Right cardiac atrium (tissue), 5 donors: Measurements from ENCODE around the gene GCH1. TPM values are rescaled to one million over a fixed set of nuclear protein-coding genes. Genes with fewer than 3 reads are reported as not detected.

Source experiments
- ATAC-seq, 2 donors: fragments of 200-7000 bp; cut with Tn5 transposase; one replicate each; pipeline versions ENCODE4 v1.8.0 to v1.9.1; 2020; ENCODE audit warnings: moderate library complexity in 2 of 2, mild to moderate bottlenecking in 1 of 2
- DNase-seq, 3 donors: peaks; one replicate each; pipeline ENCODE4 v3.0.0-alpha.2; 2020
- H3K27ac ChIP-seq: one replicate; pipeline ENCODE4 v1.5.1; 2013; ENCODE audit warnings: mild to moderate bottlenecking, low read length, control low read depth, moderate library complexity
- H3K27me3 ChIP-seq: one replicate; pipeline ENCODE4 v1.6.1; 2013; ENCODE audit not compliant: control insufficient read depth, insufficient read depth
- H3K4me1 ChIP-seq: one replicate; pipeline ENCODE4 v1.6.1; 2013; ENCODE audit warnings: low read length; ENCODE audit not compliant: control insufficient read depth, insufficient read depth
- H3K4me3 ChIP-seq: one replicate; pipeline ENCODE4 v1.5.1; 2013; ENCODE audit warnings: low read length, control low read depth
- H3K9me3 ChIP-seq: one replicate; pipeline ENCODE4 v1.6.1; 2013; ENCODE audit warnings: low read length; ENCODE audit not compliant: control insufficient read depth
- WGBS: extraction: QIAGEN DNeasy Blood & Tissue Kit; methylation state at CpG from one replicate; pipeline ENCODE4 v1.1.7; 2013; 5-methylcytosine and 5-hydroxymethylcytosine counted together
- intact Hi-C, 4 donors: fragments of 100-400 bp; cut with DNase I; formaldehyde crosslinking; loops; one replicate each; pipeline versions ENCODE4 v1.11.0 to v1.14.0; 2022 to 2023
- long read RNA-seq, 4 donors: library from polyadenylated mRNA; unstranded; transcript quantifications; one replicate each; pipeline ENCODE4 v2.0.0, GENCODE V29; 2020 to 2021
- polyA plus RNA-seq: library from polyadenylated mRNA; stranded (reverse); fragments of 200-250 nt; gene quantifications from one replicate; pipeline ENCODE4 v1.2.3, GENCODE V29; 2013
- total RNA-seq, 4 donors: library from RNA; stranded (reverse); fragmentation: NEBNext Ultra II Directional; extraction: Animal tissue kit (Norgen Biotek cat#: 25700); gene quantifications; one replicate each; pipeline ENCODE4 v1.2.1, GENCODE V29; 2021
- donor health status: healthy with polysubstance abuse.
- donor health status: DM: no; HTN: yes; CAD: no.
- donor health status: DM: no; HTN: no; CAD: no.
- donor health status: DM: no; HTN: yes; CAD: no; lungs with severe emphysema.
- donor health status: DM: yes; HTN: yes; CAD: no.

The GCH1 gene
- total RNA-seq, result 1 to 10 TPM; 1.6 to 4.8 (median 2.1) TPM
- 2.5 TPM for polyA plus RNA-seq
- long read RNA-seq, donor 1, partial matches to known transcripts, result 0 of 1 reads
- long read RNA-seq, donor 1, other reads (novel, unspliced or antisense), result 0 of 1 reads
- long read RNA-seq, donor 2, partial matches to known transcripts, result 0 of 6 reads
- long read RNA-seq, donor 2, other reads (novel, unspliced or antisense), result 2 of 6 reads
- long read RNA-seq, donor 3, partial matches to known transcripts, result 0 of 1 reads
- long read RNA-seq, donor 3, other reads (novel, unspliced or antisense), result 0 of 1 reads
- long read RNA-seq, donor 4, partial matches to known transcripts, result 0 of 2 reads
- long read RNA-seq, donor 4, other reads (novel, unspliced or antisense), result 1 of 2 reads

DNA sequence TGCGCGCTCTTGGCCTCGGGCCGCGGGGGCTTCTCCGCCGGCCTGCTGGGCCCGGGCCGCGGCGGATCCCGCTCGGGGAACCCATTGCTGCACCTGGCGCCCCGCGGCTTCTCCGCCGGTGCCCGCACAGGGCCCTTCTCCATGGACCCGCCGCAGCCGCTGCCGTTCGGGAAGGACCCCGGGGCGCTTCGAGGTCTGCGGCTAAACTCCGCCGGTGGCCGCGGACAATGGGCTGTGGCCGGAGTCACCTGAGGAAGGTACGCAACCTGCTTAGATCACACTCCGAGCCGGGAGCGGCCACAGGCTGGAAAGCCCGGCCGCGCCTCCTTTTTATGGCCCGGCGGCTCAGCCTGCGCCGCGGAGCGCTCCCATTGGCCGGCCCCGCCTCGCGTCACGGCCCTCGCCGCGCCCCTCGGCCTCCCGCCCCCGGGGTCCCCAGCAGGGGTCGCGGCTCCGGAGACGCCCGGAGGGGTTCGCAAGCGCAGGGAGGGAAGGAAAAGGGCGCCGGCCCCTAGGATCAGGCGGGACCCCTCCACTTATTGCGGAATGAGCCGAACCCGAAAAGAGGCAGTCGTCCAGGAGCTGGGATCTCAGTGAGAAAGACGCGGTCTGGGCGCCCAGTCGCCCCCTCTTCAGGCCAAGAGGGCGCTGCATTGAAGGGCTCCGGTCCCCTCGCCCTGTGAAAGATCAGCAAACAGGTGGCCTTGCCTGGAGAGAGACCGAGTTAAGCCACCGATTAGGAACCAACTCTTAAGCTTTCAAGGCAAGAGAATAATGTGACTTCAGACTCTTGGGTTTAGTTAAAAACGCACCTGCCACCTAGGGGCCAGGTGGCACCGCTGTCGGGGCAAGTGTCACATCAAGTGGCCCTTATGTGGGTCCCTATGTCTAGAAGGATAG, at the start of gene GCH1:
Gene GCH1 (minus strand): TSS at position 306 of the 900 bp plus-strand sequence. CDS start 163 bp downstream, at position 143.
- under 1% methylated on average over 83 of the region's 83 CpGs for WGBS
- Histone ChIP-seq H3K27ac (peak within 1 kb of the TSS; percentile 48), H3K27me3 (no peaks in the 10 kb centered on the region), H3K4me1 (no peaks in the 10 kb centered on the region), H3K9me3 (no peaks in the 10 kb centered on the region), H3K4me3 (peak within 1 kb of the TSS; percentile 78)
- DNase-seq (peak; percentile 61 to 88 (median 83)), ATAC-seq (peak; percentile 93 to 94)
- intact Hi-C loops, result no loop called here

- no peak overlapping the region for H3K27ac ChIP-seq
- ATAC-seq, result no peak
- H3K9me3 ChIP-seq, result no peaks in the 10 kb centered on the region
- no peaks in the 10 kb centered on the region for H3K27me3 ChIP-seq
- intact Hi-C loops, result no loop called here
- WGBS, result 95% methylated on average over 3 of the region's 3 CpGs
- H3K4me3 ChIP-seq, result no peak overlapping the region
- H3K4me1 ChIP-seq, result no peaks in the 10 kb centered on the region
- DNase-seq, result no peak
These were observed 44.6 kb upstream of the GCH1 start for GRCh38 chr14:54947230-54947629.

- intact Hi-C loops, result no loop called here
- H3K27ac ChIP-seq, result no peak overlapping the region
- DNase-seq (no peak), ATAC-seq (no peak)
- H3K27me3 ChIP-seq, result no peaks in the 10 kb centered on the region
- no peaks in the 10 kb centered on the region for H3K4me1 ChIP-seq
- WGBS, result 98% methylated on average over 4 of the region's 4 CpGs
- H3K4me3 ChIP-seq, result no peak overlapping the region
- H3K9me3 ChIP-seq, result no peaks in the 10 kb centered on the region
These were observed 43.9 kb upstream of the GCH1 start for GRCh38 chr14:54946500-54946899.

DNA sequence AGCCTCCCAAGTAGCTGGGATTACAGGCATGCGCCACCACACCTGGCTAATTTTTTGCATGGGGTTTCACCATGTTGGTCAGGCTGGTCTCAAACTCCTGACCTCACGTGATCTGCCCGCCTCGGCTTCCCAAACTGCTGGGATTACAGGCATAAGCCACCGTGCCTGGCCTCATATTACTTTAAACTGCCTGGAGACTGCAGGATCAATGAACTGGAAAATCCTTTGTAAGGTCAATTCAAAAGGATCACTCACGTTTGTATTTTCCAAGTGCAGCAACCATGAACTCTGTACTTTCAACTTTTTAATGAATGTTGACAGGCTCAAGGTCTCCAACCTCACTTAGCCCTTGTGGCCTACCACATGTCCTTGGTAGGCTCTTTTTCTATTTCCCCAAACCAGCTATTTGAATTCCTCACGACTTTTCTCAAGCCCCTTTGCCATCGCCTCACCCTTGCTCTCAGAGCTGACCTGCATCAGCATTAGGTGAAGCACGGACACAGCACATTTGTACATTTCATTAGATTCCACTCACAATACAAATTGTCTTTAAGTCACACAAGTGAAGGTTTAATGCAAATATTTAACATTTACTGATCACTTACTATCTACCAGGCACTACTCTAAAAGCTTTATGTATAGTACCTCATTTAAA, 42.2 kb upstream of the GCH1 start:
- Histone ChIP-seq H3K27ac (no peak overlapping the region), H3K27me3 (no peaks in the 10 kb centered on the region), H3K4me1 (no peaks in the 10 kb centered on the region), H3K9me3 (no peaks in the 10 kb centered on the region), H3K4me3 (no peak overlapping the region)
- intact Hi-C loops, result no loop called here
- DNase-seq, result no peak
- WGBS, result 96% methylated on average over 9 of the region's 9 CpGs
- no peak for ATAC-seq

GRCh38 chr14:54942913-54943312, 40.3 kb upstream of the GCH1 start:
- 92% methylated on average over 4 of the region's 4 CpGs for WGBS
- ATAC-seq, result no peak
- Histone ChIP-seq H3K9me3 (no peaks in the 10 kb centered on the region), H3K27ac (no peak overlapping the region), H3K27me3 (no peaks in the 10 kb centered on the region), H3K4me3 (no peak overlapping the region), H3K4me1 (no peaks in the 10 kb centered on the region)
- DNase-seq, result no peak
- intact Hi-C loops, result no loop called here

- no peaks in the 10 kb centered on the region for H3K4me1 ChIP-seq
These were observed 34.2 kb upstream of the GCH1 start for GRCh38 chr14:54936816-54937215.

GRCh38 chr14:54935958-54936357, 33.3 kb upstream of the GCH1 start:
- Histone ChIP-seq H3K27me3 (no peaks in the 10 kb centered on the region), H3K9me3 (no peaks in the 10 kb centered on the region), H3K4me1 (no peaks in the 10 kb centered on the region), H3K27ac (no peak overlapping the region), H3K4me3 (no peak overlapping the region)
- intact Hi-C loops, result no loop called here
- ATAC-seq (no peak), DNase-seq (no peak)
- WGBS, result 96% methylated on average over 5 of the region's 5 CpGs

More at GRCh38 chr14:54936816-54937215, 34.2 kb upstream of the GCH1 start:
- 95% methylated on average over 1 of the region's 1 CpG for WGBS
- intact Hi-C loops, result no loop called here
- Histone ChIP-seq H3K4me3 (no peak overlapping the region), H3K9me3 (no peaks in the 10 kb centered on the region), H3K27me3 (no peaks in the 10 kb centered on the region), H3K27ac (no peak overlapping the region)
- DNase-seq (no peak), ATAC-seq (no peak)

- DNase-seq (no peak), ATAC-seq (no peak)
- Histone ChIP-seq H3K4me3 (no peak overlapping the region), H3K27ac (no peak overlapping the region), H3K4me1 (no peaks in the 10 kb centered on the region), H3K9me3 (no peaks in the 10 kb centered on the region), H3K27me3 (no peaks in the 10 kb centered on the region)
- 50% methylated on average over 2 of the region's 2 CpGs for WGBS
- intact Hi-C loops, result no loop called here
These were observed 32.5 kb upstream of the GCH1 start for GRCh38 chr14:54935100-54935499.

GRCh38 chr14:54933006-54933405, 30.4 kb upstream of the GCH1 start:
- WGBS, result 77% methylated on average over 1 of the region's 1 CpG
- H3K27me3 ChIP-seq, result no peaks in the 10 kb centered on the region
- H3K27ac ChIP-seq, result no peak overlapping the region
- no peaks in the 10 kb centered on the region for H3K9me3 ChIP-seq
- no peak for DNase-seq
- ATAC-seq, result no peak
- H3K4me1 ChIP-seq, result no peaks in the 10 kb centered on the region
- intact Hi-C loops, result no loop called here
- H3K4me3 ChIP-seq, result no peak overlapping the region

DNA sequence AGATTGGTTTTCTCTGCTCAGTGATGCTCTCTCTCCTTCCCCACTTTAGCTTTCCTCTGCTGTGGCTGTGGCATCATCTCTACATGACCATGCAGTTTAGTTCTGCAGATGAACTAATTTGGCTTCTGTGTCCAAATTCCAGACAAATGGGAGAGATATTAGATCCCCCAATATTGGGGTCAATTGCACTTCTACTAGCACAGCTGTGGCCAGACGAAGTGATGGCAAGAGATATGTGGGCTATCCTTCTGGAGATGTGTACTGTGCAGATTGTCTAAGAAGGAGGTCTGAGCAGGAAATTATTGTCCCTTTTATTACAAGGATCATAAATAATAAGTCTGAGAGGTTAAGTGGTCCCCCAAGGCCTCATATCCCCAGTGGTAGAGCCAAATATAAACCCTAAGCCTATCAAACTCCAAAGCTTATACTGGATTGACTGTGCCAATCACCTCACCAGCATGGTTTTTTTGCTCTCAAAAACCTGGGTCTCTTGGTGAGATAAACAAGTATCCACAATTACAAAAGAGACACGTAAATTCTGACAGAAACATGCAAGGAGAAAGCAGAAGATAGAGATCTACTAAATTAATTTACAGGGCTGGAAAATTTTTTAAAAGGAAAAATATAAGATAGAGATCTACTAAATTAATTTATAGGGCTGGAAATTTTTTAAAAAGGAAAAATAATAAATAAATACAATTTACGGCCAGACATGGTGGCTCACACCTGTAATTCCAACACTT, 29.1 kb upstream of the GCH1 start:
- intact Hi-C loops, result no loop called here
- H3K9me3 ChIP-seq, result no peaks in the 10 kb centered on the region
- ATAC-seq, result no peak
- H3K27ac ChIP-seq, result no peak overlapping the region
- no peak overlapping the region for H3K4me3 ChIP-seq
- no peak for DNase-seq
- WGBS, result 96% methylated on average over 3 of the region's 3 CpGs
- H3K27me3 ChIP-seq, result no peaks in the 10 kb centered on the region
- H3K4me1 ChIP-seq, result no peaks in the 10 kb centered on the region
